Right atrium auricular region (tissue), 2 donors: ENCODE data around the gene BCL7A. TPM values are rescaled to one million over a fixed set of nuclear protein-coding genes. Genes with fewer than 3 reads are reported as not detected.

ENCODE experiments used
- DNase-seq: peaks from one replicate; pipeline ENCODE4 v3.0.0-alpha.2; 2019; ENCODE audit warnings: low spot score
- H3K27ac ChIP-seq, 2 donors: fragments of 200-600 bp; sonication (generic); 1 replicate in 1 of 2; 2 replicates in 1 of 2; pipeline ENCODE4 v1.5.1; 2016 to 2019
- H3K27me3 ChIP-seq, 2 donors: fragments of 200-600 bp; sonication (generic); one replicate each; pipeline versions ENCODE4 v1.5.1 to v1.6.0; 2017 to 2019
- H3K36me3 ChIP-seq: fragments of 200-600 bp; sonication (generic); one replicate; pipeline ENCODE4 v1.5.1; 2016
- H3K4me1 ChIP-seq, 2 donors: fragments of 200-600 bp; sonication (generic); one replicate each; pipeline versions ENCODE4 v1.5.1 to v1.6.0; 2017 to 2019
- H3K4me3 ChIP-seq, 2 donors: fragments of 200-600 bp; sonication (generic); 1 replicate in 1 of 2; 2 replicates in 1 of 2; pipeline ENCODE4 v1.5.1; 2017 to 2019; ENCODE audit warnings: mild to moderate bottlenecking in 1 of 2, moderate library complexity in 1 of 2
- H3K9me3 ChIP-seq, 2 donors: fragments of 200-600 bp; sonication (generic); one replicate each; pipeline ENCODE4 v1.5.1; 2019
- CTCF ChIP-seq, 2 donors: fragments of 200-600 bp; sonication (generic); IDR thresholded peaks; one replicate each; pipeline ENCODE4 v1.5.1; 2019; ENCODE audit warnings: antibody characterized with exemption in 2 of 2
- total RNA-seq, 2 donors: library from RNA; depleted of rRNA; stranded (reverse); fragments of >200 nt; gene quantifications; one replicate each; pipeline ENCODE4 v1.1.0, GENCODE V29; 2016

Gene BCL7A
- total RNA-seq, 2 donors from 2014 or later: 11.5 to 21.2 TPM

- DNase-seq: no peak
- peaks cover 0 to 10% of the 10 kb centered on the region in 2 donors for H3K9me3 ChIP-seq
- no peaks in the 10 kb centered on the region for H3K27me3 ChIP-seq
- no peaks in the 10 kb centered on the region for H3K36me3 ChIP-seq
- peak overlapping the region; percentile 79 to 81 for H3K27ac ChIP-seq
- peak overlapping the region; percentile 66 to 73 for H3K4me3 ChIP-seq
- no peak for TF ChIP-seq CTCF (IDR thresholded peaks at IDR 0.05)
- H3K4me1 ChIP-seq: peaks cover 0 to 22% of the 10 kb centered on the region in 2 donors
Measured at GRCh38 chr12:122021193-122021821, 377 bp upstream of the BCL7A start.

- no peaks in the 10 kb centered on the region for H3K27me3 ChIP-seq
- H3K36me3 ChIP-seq: no peaks in the 10 kb centered on the region
- peak overlapping the region; percentile 82 to 93 for H3K27ac ChIP-seq
- H3K4me1 ChIP-seq: peaks cover 0 to 22% of the 10 kb centered on the region in 2 donors
- H3K4me3 ChIP-seq: peak overlapping the region; percentile 53 to 73
- TF ChIP-seq CTCF (IDR thresholded peaks at IDR 0.05): no peak
- H3K9me3 ChIP-seq: peaks cover 0 to 10% of the 10 kb centered on the region in 2 donors
- DNase-seq: no peak
Measured at GRCh38 chr12:122022393-122023338, 982 bp downstream of the BCL7A start.

DNA sequence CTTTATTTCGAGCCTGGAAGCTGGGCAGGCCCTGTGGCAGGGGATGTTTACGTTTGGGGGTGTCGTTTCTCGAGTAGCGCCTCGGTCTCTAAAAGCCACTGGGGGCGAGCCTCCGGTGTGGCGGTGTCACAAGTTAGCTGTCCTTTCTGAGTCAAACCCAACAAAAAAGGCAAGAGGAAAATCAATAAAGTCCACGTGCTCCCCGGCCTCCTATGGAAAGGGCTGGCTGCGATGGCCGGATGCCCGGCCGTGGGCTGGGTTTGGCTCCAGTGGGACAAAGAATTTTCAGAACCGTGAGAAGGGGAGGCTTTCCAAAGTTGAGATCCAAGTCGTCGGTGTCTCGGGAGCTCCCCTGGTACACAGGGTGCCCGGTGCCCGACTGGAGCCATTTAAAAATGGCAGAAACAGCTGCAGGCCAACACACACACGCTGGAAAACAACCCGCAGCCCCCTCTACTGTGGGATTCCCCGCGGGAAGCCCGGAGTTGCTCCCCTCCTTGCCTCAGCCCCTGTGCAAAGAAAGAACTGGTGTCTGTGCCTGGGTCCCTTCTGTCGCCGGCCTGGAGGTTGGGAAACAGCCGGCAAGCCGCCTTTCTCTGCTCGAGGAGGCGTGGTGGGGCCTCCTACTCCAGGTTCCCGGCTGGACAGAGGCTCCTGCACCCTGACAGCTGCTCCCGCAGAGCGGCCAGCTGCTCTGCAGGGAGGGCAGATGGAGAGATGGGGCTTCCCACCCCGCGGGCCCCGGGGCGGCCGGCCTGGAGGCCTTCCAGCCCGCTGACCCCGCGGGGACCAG, 1.9 kb downstream of the BCL7A start:
- Histone ChIP-seq H3K27ac (peak overlapping the region; percentile 82 to 93), H3K4me1 (peaks cover 0 to 24% of the 10 kb centered on the region in 2 donors), H3K27me3 (no peaks in the 10 kb centered on the region), H3K9me3 (peaks cover 0 to 4% of the 10 kb centered on the region in 2 donors), H3K36me3 (no peaks in the 10 kb centered on the region), H3K4me3 (peak overlapping the region; percentile 53 to 73)
- peak in 1 of 2 donors; percentile 28 for TF ChIP-seq CTCF (IDR thresholded peaks at IDR 0.05)
- DNase-seq: peak; percentile 76

GRCh38 chr12:122024132-122024785, 2.6 kb downstream of the BCL7A start:
- H3K4me1 ChIP-seq: peaks cover 0 to 31% of the 10 kb centered on the region in 2 donors
- no peaks in the 10 kb centered on the region for H3K36me3 ChIP-seq
- H3K27ac ChIP-seq: peak overlapping the region; percentile 82 to 93
- no peaks in the 10 kb centered on the region for H3K27me3 ChIP-seq
- no peak for TF ChIP-seq CTCF (IDR thresholded peaks at IDR 0.05)
- peak overlapping the region; percentile 53 to 73 for H3K4me3 ChIP-seq
- H3K9me3 ChIP-seq: no peaks in the 10 kb centered on the region
- no peak for DNase-seq

DNA sequence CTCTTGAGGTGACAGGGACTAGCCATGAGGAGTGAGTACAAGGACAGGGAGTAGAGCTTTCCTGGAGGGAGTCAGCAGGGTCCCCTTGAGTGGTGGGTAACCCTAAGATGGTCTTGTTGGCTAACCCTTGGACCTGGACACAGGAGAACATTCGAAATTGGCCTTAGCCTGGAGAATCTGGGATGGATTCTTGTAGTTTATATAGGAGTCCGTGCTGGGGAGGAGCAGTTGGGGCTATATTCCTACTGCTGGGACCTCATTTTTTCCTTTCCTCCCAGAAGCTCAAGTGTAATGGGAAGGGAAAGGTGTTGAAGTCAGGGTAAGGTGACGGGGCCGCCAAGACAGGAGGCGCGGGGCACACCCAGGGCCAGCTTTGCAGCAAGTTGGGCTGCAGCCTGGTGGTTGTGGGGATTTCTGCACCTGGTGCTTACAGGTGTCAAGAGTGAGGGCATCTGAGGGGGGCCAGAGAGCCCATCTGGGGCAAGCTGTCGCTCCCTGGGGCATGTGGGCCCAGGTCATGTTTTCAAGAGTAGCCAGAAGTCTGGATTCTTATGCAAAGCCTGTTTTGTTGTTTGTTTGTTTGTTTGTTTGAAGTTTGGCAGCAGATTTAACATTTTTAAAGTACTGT, 5.1 kb downstream of the BCL7A start:
- H3K9me3 ChIP-seq: no peaks in the 10 kb centered on the region
- peaks cover 0 to 33% of the 10 kb centered on the region in 2 donors for H3K4me1 ChIP-seq
- DNase-seq: no peak
- no peak overlapping the region for H3K27ac ChIP-seq
- H3K36me3 ChIP-seq: no peaks in the 10 kb centered on the region
- no peaks in the 10 kb centered on the region for H3K27me3 ChIP-seq
- no peak for TF ChIP-seq CTCF (IDR thresholded peaks at IDR 0.05)
- no peak overlapping the region for H3K4me3 ChIP-seq
